NCI-H187 (cell line): ENCODE measurements around the gene MAPRE3.

ENCODE experiments used
- DNase-seq, 2 experiments: peaks; one replicate each; lab custom pipeline; 2025; lab: John Stamatoyannopoulos, UW

Gene MAPRE3

GRCh38 chr2:26983746-26984145 lies 13.3 kb downstream of the MAPRE3 start:
- DNase-seq = no peak

- DNase-seq = no peak
These were observed 15.4 kb downstream of the MAPRE3 start for GRCh38 chr2:26985807-26986206.

- no peak for DNase-seq
These were observed 16.1 kb downstream of the MAPRE3 start for GRCh38 chr2:26986576-26986975.

GRCh38 chr2:26988058-26988860 lies 17.8 kb downstream of the MAPRE3 start:
- no peak for DNase-seq

GRCh38 chr2:26989156-26989555 lies 18.7 kb downstream of the MAPRE3 start:
- no peak for DNase-seq

- no peak for DNase-seq
These were observed 21.3 kb downstream of the MAPRE3 start for GRCh38 chr2:26991717-26992116.

GRCh38 chr2:26993768-26994167 lies 23.3 kb downstream of the MAPRE3 start:
- DNase-seq = no peak

GRCh38 chr2:26994983-26995382 lies 24.5 kb downstream of the MAPRE3 start:
- no peak for DNase-seq

- no peak for DNase-seq
These were observed 27.0 kb downstream of the MAPRE3 start for GRCh38 chr2:26997394-26997793.

GRCh38 chr2:26998323-26998722 lies 27.9 kb downstream of the MAPRE3 start:
- DNase-seq = no peak

GRCh38 chr2:27000228-27000627 lies 29.8 kb downstream of the MAPRE3 start:
- DNase-seq = no peak

- no peak for DNase-seq
These were observed 30.6 kb downstream of the MAPRE3 start for GRCh38 chr2:27000995-27001394.

- no peak for DNase-seq
These were observed 31.5 kb downstream of the MAPRE3 start for GRCh38 chr2:27001950-27002349.

- DNase-seq = no peak
These were observed 32.6 kb downstream of the MAPRE3 start for GRCh38 chr2:27003007-27003406.

GRCh38 chr2:27003857-27004256 lies 33.4 kb downstream of the MAPRE3 start:
- DNase-seq = no peak

- DNase-seq = no peak
These were observed 36.4 kb downstream of the MAPRE3 start for GRCh38 chr2:27006602-27007415.

- no peak for DNase-seq
These were observed 37.3 kb downstream of the MAPRE3 start for GRCh38 chr2:27007416-27008374.

- no peak for DNase-seq
These were observed 38.2 kb downstream of the MAPRE3 start for GRCh38 chr2:27008678-27009077.

GRCh38 chr2:27009083-27009482 lies 38.6 kb downstream of the MAPRE3 start:
- no peak for DNase-seq

GRCh38 chr2:27009716-27010115 lies 39.3 kb downstream of the MAPRE3 start:
- DNase-seq = no peak

- no peak for DNase-seq
These were observed 39.7 kb downstream of the MAPRE3 start for GRCh38 chr2:27010139-27010538.

GRCh38 chr2:27013738-27014137 lies 43.3 kb downstream of the MAPRE3 start:
- DNase-seq = no peak
